OCI-LY7 (cell line): ENCODE data around the gene LYVE1. TPM values are rescaled to one million over a fixed set of nuclear protein-coding genes. Genes with fewer than 3 reads are reported as not detected.

Source experiments
- BruUV-seq: library from RNA; stranded (reverse); fragments of 400-500 nt; replicated peaks from 2 replicates; lab custom pipeline; 2021; lab: Mats Ljungman, UMichigan
- CTCF ChIA-PET: fragments of 300-600 bp; sonication (Branson Sonifier 250); formaldehyde crosslinking; loops from one replicate; lab custom pipeline; 2022; ENCODE audit warnings: antibody characterized with exemption; ENCODE audit not compliant: unreplicated experiment; lab: Charles Lee
- POLR2A ChIA-PET: fragments of 300-600 bp; sonication (Branson Sonifier 250); formaldehyde crosslinking; loops from one replicate; lab custom pipeline; 2022; ENCODE audit warnings: antibody characterized with exemption; lab: Charles Lee
- DNase-seq: peaks from one replicate; pipeline ENCODE4 v3.0.0-alpha.2; 2015; ENCODE audit warnings: low spot score
- H2AFZ ChIP-seq: fragments of 200-600 bp; sonication (generic), shearing (Covaris generic); 2 replicates; pipeline ENCODE4 v1.6.1; 2014; ENCODE audit warnings: mild to moderate bottlenecking, antibody characterized with exemption, low read length, moderate library complexity
- H3K27ac ChIP-seq: fragments of 200-600 bp; sonication (generic); 2 replicates; pipeline ENCODE4 v1.5.1; 2014; ENCODE audit warnings: mixed run types, low read depth, mild to moderate bottlenecking, moderate library complexity, low read length, inconsistent platforms; ENCODE audit not compliant: poor library complexity, severe bottlenecking
- H3K36me3 ChIP-seq: fragments of 200-600 bp; sonication (generic); 2 replicates; pipeline ENCODE4 v1.6.1; 2014; ENCODE audit warnings: mild to moderate bottlenecking, antibody characterized with exemption, low read length, moderate library complexity, mixed read lengths; ENCODE audit not compliant: insufficient read depth
- H3K4me1 ChIP-seq: fragments of 200-600 bp; sonication (generic); 2 replicates; pipeline ENCODE4 v1.5.1; 2014; ENCODE audit warnings: mild to moderate bottlenecking, low read length; ENCODE audit not compliant: insufficient read depth, poor library complexity, severe bottlenecking
- H3K4me2 ChIP-seq: fragments of 200-600 bp; sonication (generic); 2 replicates; pipeline ENCODE4 v1.6.1; 2014; ENCODE audit warnings: mild to moderate bottlenecking, low read length
- H3K4me3 ChIP-seq: fragments of 200-600 bp; sonication (generic); 2 replicates; pipeline ENCODE4 v1.5.1; 2014; ENCODE audit warnings: mild to moderate bottlenecking, low read depth, low read length; ENCODE audit not compliant: poor library complexity, severe bottlenecking
- H3K79me2 ChIP-seq: fragments of 200-600 bp; sonication (generic); 2 replicates; pipeline ENCODE4 v1.6.1; 2016; ENCODE audit warnings: low read depth, mild to moderate bottlenecking, low read length, moderate library complexity, mixed read lengths; ENCODE audit not compliant: insufficient read depth
- H3K9me2 ChIP-seq: fragments of 200-600 bp; sonication (generic); 2 replicates; pipeline ENCODE4 v1.6.1; 2016; ENCODE audit warnings: mild to moderate bottlenecking, low read length, mixed read lengths; ENCODE audit not compliant: insufficient read depth
- H3K9me3 ChIP-seq: fragments of 200-600 bp; sonication (generic); 2 replicates; pipeline ENCODE4 v1.6.1; 2014; ENCODE audit warnings: mild to moderate bottlenecking, mixed run types, low read length, mixed read lengths
- H4K20me1 ChIP-seq: fragments of 200-600 bp; sonication (generic); 2 replicates; pipeline ENCODE4 v1.6.1; 2014; ENCODE audit warnings: mild to moderate bottlenecking, antibody characterized with exemption, low read length, moderate library complexity, mixed read lengths; ENCODE audit not compliant: insufficient read depth
- CTCF ChIP-seq: fragments of 200-600 bp; sonication (generic); conservative IDR thresholded peaks from 2 replicates; pipeline ENCODE4 v1.5.1; 2014; ENCODE audit warnings: mild to moderate bottlenecking, antibody characterized with exemption, low read length, moderate library complexity, mixed read lengths
- EZH2phosphoT487 ChIP-seq: fragments of 200-600 bp; sonication (generic); IDR thresholded peaks from 2 replicates; pipeline ENCODE4 v1.6.1; 2018; ENCODE audit warnings: low read depth, borderline replicate concordance, mild to moderate bottlenecking, mixed run types, antibody characterized with exemption, low read length, moderate library complexity, mixed read lengths
- intact Hi-C: fragments of 100-400 bp; cut with micrococcal nuclease; formaldehyde crosslinking; loops from one replicate; pipeline ENCODE4 v1.10.0; 2022; ENCODE audit not compliant: unreplicated experiment
- total RNA-seq, 2 experiments: library from RNA; depleted of rRNA in 1 of 2; stranded (reverse); fragments of >200 nt in 1 of 2; shearing (Covaris generic) in 1 of 2; gene quantifications; 2 replicates each; pipeline ENCODE4 v1.2.3, GENCODE V29; 2014 to 2022

Gene LYVE1
- total RNA-seq, 2 experiments from 2014 or later = not detected

GRCh38 chr11:10567446-10567845, 1.0 kb downstream of the LYVE1 start:
- TF ChIP-seq CTCF = no peak
- no peak for TF ChIP-seq EZH2phosphoT487
- Histone ChIP-seq H3K36me3 (no peaks in the 10 kb centered on the region), H3K9me3 (no peaks in the 10 kb centered on the region), H2AFZ (no peak overlapping the region), H3K27ac (no peak overlapping the region), H3K79me2 (no peaks in the 10 kb centered on the region), H3K4me3 (no peak overlapping the region), H3K4me1 (no peaks in the 10 kb centered on the region), H3K9me2 (no peaks in the 10 kb centered on the region), H4K20me1 (no peaks in the 10 kb centered on the region), H3K4me2 (no peak overlapping the region)
- intact Hi-C loops = no loop called here
- BruUV-seq = no TSS peak
- ChIA-PET CTCF (no interaction called here), POLR2A (no interaction called here)
- DNase-seq = no peak

GRCh38 chr11:10566257-10566957, 2.1 kb downstream of the LYVE1 start:
- ChIA-PET POLR2A (interaction anchor here (0.6 kb wide), 2 partner anchors 8 to 526 kb away, joined by 3 to 4 read pairs; no protein-coding TSS in a partner anchor), CTCF (no interaction called here)
- no peak for TF ChIP-seq EZH2phosphoT487
- TF ChIP-seq CTCF = no peak
- Histone ChIP-seq H3K79me2 (no peaks in the 10 kb centered on the region), H3K4me1 (no peaks in the 10 kb centered on the region), H3K9me2 (no peaks in the 10 kb centered on the region), H3K4me2 (no peak overlapping the region), H4K20me1 (no peaks in the 10 kb centered on the region), H3K36me3 (no peaks in the 10 kb centered on the region), H3K4me3 (no peak overlapping the region), H3K27ac (no peak overlapping the region), H3K9me3 (no peaks in the 10 kb centered on the region), H2AFZ (no peak overlapping the region)
- intact Hi-C loops = no loop called here
- no peak for DNase-seq
- no TSS peak for BruUV-seq

- H4K20me1 ChIP-seq = no peaks in the 10 kb centered on the region
- H3K36me3 ChIP-seq = no peaks in the 10 kb centered on the region
- H3K4me1 ChIP-seq = no peaks in the 10 kb centered on the region
- H3K4me2 ChIP-seq = no peak overlapping the region
- H3K27ac ChIP-seq = no peak overlapping the region
- no peak for DNase-seq
- H3K4me3 ChIP-seq = no peak overlapping the region
- no peaks in the 10 kb centered on the region for H3K9me2 ChIP-seq
- POLR2A ChIA-PET = interaction anchor here (0.6 kb wide), 1 partner anchor 9 kb away, joined by 3 read pairs; no protein-coding TSS in a partner anchor
- no TSS peak for BruUV-seq
- CTCF ChIA-PET = no interaction called here
- H3K9me3 ChIP-seq = no peaks in the 10 kb centered on the region
- H3K79me2 ChIP-seq = no peaks in the 10 kb centered on the region
- H2AFZ ChIP-seq = no peak overlapping the region
- intact Hi-C loops = no loop called here
- TF ChIP-seq EZH2phosphoT487 (no peak), CTCF (no peak)
Measured at GRCh38 chr11:10565493-10565892, 3.0 kb downstream of the LYVE1 start.
